Measurements from ENCODE around the gene GRM7.

GRM7 gene

GRCh38 chr3:6985848-6986247 lies 124.9 kb downstream of the GRM7 start:
- TF ChIP-seq SIN3A (IDR thresholded peaks at IDR 0.05; ENCODE audit: borderline replicate concordance, insufficient read depth, low read length) (no peak), POLR2AphosphoS5 (IDR thresholded peaks at IDR 0.05; ENCODE audit: low read depth, low read length) (no peak), TAF1 (IDR thresholded peaks at IDR 0.05; ENCODE audit: borderline replicate concordance, insufficient read depth, low read length) (no peak), REST (IDR thresholded peaks at IDR 0.05; ENCODE audit: insufficient read depth in 1 of 2, low read depth in 2 of 2, low read length in 2 of 2) (no peak), FOXP2 (optimal IDR thresholded peaks at IDR 0.05; ENCODE audit: borderline replicate concordance, extremely low read depth, extremely low read length, insufficient read depth) (no peak)

- TF ChIP-seq POLR2AphosphoS5 (IDR thresholded peaks at IDR 0.05; ENCODE audit: low read depth, low read length) = no peak
- TF ChIP-seq SIN3A (IDR thresholded peaks at IDR 0.05; ENCODE audit: borderline replicate concordance, insufficient read depth, low read length) = no peak
- TF ChIP-seq TAF1 (IDR thresholded peaks at IDR 0.05; ENCODE audit: borderline replicate concordance, insufficient read depth, low read length) = no peak
- TF ChIP-seq FOXP2 (optimal IDR thresholded peaks at IDR 0.05; ENCODE audit: borderline replicate concordance, extremely low read depth, extremely low read length, insufficient read depth) = no peak
- no peak for TF ChIP-seq REST (IDR thresholded peaks at IDR 0.05; ENCODE audit: insufficient read depth in 1 of 2, low read depth in 2 of 2, low read length in 2 of 2)
Observed at GRCh38 chr3:6989608-6990291, 128.8 kb downstream of the GRM7 start.

GRCh38 chr3:6994081-6994668 lies 133.3 kb downstream of the GRM7 start:
- TF ChIP-seq REST (IDR thresholded peaks at IDR 0.05; ENCODE audit: insufficient read depth in 1 of 2, low read depth in 2 of 2, low read length in 2 of 2) = no peak
- TF ChIP-seq FOXP2 (optimal IDR thresholded peaks at IDR 0.05; ENCODE audit: borderline replicate concordance, extremely low read depth, extremely low read length, insufficient read depth) = no peak
- no peak for TF ChIP-seq POLR2AphosphoS5 (IDR thresholded peaks at IDR 0.05; ENCODE audit: low read depth, low read length)
- TF ChIP-seq TAF1 (IDR thresholded peaks at IDR 0.05; ENCODE audit: borderline replicate concordance, insufficient read depth, low read length) = no peak
- TF ChIP-seq SIN3A (IDR thresholded peaks at IDR 0.05; ENCODE audit: borderline replicate concordance, insufficient read depth, low read length) = no peak

- TF ChIP-seq TAF1 (IDR thresholded peaks at IDR 0.05; ENCODE audit: borderline replicate concordance, insufficient read depth, low read length) (no peak), REST (IDR thresholded peaks at IDR 0.05; ENCODE audit: insufficient read depth in 1 of 2, low read depth in 2 of 2, low read length in 2 of 2) (no peak), SIN3A (IDR thresholded peaks at IDR 0.05; ENCODE audit: borderline replicate concordance, insufficient read depth, low read length) (no peak), POLR2AphosphoS5 (IDR thresholded peaks at IDR 0.05; ENCODE audit: low read depth, low read length) (no peak), FOXP2 (optimal IDR thresholded peaks at IDR 0.05; ENCODE audit: borderline replicate concordance, extremely low read depth, extremely low read length, insufficient read depth) (no peak)
Observed at GRCh38 chr3:7000501-7000900, 139.6 kb downstream of the GRM7 start.

All from PFSK-1 (cell line).